HTERT RPE-1 (cell line): Measurements from ENCODE around the gene PCDH17.

ENCODE experiments used
- in situ Hi-C: fragments of 300-500 bp; cut with MboI; formaldehyde crosslinking; loops from 4 replicates; pipeline ENCODE4 v1.14.3; 2020; ENCODE audit warnings: low sequenced_read_pairs

The PCDH17 gene

GRCh38 chr13:57726981-57727380, 95.4 kb downstream of the PCDH17 start:
- in situ Hi-C loops, result no loop called here

- in situ Hi-C loops, result no loop called here
Observed at GRCh38 chr13:57734306-57734705, 102.8 kb downstream of the PCDH17 start.

DNA sequence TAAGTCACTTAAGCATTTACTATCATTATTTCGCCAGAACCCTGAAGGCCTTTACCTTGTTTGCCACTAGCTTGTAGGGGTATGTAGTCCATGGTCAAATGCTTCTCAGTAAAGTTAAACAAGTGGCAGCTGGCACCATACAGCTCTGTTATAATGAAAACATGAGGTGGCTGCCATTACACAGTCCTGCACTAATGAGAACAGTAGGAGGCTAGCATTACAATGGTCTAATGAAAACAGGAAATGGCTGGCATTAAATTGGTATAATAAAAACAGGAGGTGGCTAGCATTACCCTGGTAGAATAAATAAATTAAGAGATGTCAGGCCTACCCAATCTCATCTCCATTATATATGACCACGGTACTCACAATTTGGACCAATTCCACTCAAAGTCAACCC, 107.5 kb downstream of the PCDH17 start:
- in situ Hi-C loops, result no loop called here

DNA sequence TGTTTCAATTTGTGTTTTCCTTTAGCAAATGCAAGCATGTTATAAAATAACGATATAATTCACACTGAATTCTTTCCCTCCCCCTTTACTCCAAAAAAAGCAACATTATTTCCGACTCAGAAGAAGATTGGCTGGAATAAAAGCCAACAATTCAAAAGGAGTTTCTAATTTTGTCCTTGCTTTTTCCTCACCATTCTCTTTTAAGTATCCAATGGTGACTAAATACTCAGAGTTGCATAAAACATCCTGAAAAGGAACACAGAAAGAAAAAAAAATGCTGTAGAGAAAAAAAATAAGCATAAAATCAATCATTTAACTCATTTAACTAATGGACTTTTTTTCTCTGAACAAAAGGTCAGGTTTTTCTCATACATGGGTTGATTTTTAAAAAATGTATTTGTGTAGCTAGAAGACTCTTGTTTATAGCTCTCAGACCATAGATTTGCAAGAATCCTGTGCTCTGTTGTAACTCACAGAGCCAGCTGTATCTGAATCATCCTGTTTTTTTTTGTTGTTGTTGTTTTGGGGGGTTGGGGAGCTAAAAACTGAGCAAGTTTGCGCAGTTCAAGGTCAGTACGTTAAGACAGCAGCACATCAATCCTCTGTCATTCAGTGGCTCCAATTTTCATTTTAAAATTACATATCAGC, 108.1 kb downstream of the PCDH17 start:
- in situ Hi-C loops, result no loop called here

GRCh38 chr13:57740719-57741118, 109.2 kb downstream of the PCDH17 start:
- in situ Hi-C loops, result no loop called here

GRCh38 chr13:57748096-57748495, 116.6 kb downstream of the PCDH17 start:
- in situ Hi-C loops, result no loop called here

DNA sequence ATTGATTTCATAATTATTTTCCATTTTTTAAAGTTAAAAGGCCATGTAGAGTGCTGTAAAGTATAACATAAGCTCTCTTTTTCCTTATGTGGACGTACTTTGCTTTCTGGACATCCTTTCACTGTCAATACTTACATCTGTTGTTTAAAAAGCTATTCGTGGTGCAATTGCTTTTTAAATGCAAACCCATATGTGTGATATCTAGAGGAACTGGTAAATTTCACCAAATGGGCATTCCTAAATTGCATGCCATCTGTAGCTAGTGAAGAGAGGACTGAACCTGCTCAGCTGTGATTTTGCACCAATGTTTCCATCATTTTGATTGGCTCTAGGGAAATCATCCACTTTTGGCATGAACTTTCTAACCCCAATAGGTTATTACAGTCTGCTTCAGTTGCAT, 129.4 kb downstream of the PCDH17 start:
- in situ Hi-C loops, result no loop called here

- in situ Hi-C loops, result no loop called here
Observed at GRCh38 chr13:57763689-57764088, 132.1 kb downstream of the PCDH17 start.
